Inferior parietal cortex (tissue), 1 donor: ENCODE data around the gene CHTOP.
"Not testable (repeated sequence)": the region's sequence is repeated elsewhere in the genome, so short reads cannot be mapped to it uniquely, and the experiment has no call there.

ENCODE experiments used
- DNase-seq: peaks from one replicate; pipeline ENCODE4 v3.0.0-alpha.2; 2016; ENCODE audit errors: extremely low spot score

CHTOP gene, protein sequence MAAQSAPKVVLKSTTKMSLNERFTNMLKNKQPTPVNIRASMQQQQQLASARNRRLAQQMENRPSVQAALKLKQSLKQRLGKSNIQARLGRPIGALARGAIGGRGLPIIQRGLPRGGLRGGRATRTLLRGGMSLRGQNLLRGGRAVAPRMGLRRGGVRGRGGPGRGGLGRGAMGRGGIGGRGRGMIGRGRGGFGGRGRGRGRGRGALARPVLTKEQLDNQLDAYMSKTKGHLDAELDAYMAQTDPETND

GRCh38 chr1:153633754-153634665, at the start of gene CHTOP:
Gene CHTOP, plus strand, starts transcription at chr1:153634066. Its CDS starts 2,523 bp downstream, at chr1:153636589.
- peak; percentile 100 for DNase-seq

DNA sequence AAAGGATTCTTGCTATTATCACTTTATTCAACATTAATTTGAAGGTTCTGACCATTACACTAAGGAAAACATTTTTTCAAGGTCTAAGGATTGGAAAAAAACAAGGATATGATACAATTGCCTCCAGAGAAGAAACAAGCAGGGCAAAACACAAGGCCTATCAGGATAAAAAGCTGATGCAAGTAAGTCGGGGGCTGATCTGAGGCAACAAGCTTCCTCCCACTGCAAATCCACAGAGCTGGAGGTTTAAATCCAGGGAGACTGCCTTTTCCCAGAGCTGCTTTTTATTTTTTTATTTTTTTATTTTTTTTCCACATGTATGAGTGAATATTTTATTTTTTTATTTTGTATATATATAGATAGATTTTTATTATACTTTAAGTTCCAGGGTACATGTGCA, 48.9 kb upstream of the CHTOP start:
- DNase-seq = no peak

GRCh38 chr1:153586347-153586746, 47.5 kb upstream of the CHTOP start:
- no peak for DNase-seq

GRCh38 chr1:153587314-153587713, 46.6 kb upstream of the CHTOP start:
- no peak for DNase-seq

- not testable (repeated sequence) for DNase-seq
These were observed 45.8 kb upstream of the CHTOP start for GRCh38 chr1:153588033-153588432.

GRCh38 chr1:153588482-153588881, 45.4 kb upstream of the CHTOP start:
- DNase-seq = no peak

DNA sequence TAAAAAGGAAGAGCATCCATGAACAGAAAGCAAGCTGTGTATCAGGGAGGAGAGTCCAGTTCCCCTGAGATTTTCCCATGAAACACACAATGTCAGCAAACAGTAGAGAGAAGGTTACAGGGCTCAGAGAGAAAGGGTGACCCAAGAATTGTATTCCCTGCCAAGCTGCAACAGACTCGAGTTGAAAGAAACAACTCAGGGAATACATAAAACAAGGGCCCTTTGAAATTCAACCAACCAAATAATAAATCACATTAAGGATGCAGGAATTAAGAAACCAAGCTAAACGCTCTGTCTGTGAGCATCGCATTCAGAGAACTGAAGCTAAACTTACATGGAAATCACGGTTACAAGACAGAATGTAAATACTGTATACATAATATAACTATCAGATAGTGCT, 41.1 kb upstream of the CHTOP start:
- no peak for DNase-seq

GRCh38 chr1:153597206-153597605, 36.7 kb upstream of the CHTOP start:
- no peak for DNase-seq

DNA sequence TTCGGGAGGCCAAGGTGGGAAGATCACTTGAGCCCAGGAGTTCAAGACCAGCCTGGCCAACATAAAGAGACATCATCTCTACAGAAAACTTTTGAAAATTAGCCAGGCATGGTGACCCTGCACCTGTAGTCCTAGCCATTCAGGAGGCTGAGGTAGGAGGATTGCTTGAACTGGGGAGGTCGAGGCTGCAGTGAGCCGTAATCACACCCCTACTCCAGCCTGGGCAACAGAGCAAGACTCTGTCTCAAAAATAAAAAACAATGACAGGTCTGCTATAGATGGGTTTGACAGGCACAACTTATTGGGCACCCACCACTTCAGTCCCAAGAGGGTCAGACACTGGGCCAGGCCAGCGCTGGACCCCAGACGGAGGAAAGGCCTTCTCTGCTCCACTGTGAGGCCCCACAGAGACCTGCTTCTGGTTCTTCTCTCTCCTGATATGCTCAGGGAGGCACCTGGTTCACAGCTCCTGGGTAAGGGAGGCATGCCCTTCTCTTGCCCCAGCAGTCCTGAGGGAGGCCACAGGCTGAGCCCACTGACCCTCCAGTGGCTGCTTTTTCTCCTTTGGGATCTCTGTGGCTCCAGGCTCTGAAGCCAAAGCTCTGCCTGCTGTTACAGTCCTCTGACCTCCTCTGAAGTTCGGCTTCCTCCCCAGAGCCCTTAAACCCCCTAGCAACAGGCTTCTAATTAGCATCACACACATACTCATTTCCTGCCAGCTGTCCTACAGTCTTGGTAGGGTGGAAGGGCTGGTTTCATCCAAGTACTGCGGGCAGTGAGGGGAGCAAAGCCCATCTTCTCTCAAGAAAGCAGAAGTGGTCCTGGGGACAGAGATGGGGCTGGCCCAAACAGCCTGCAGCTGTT, 35.3 kb upstream of the CHTOP start:
- DNase-seq = no peak

GRCh38 chr1:153599847-153600246, 34.0 kb upstream of the CHTOP start:
- no peak for DNase-seq

GRCh38 chr1:153602749-153603148, 31.1 kb upstream of the CHTOP start:
- no peak for DNase-seq

DNA sequence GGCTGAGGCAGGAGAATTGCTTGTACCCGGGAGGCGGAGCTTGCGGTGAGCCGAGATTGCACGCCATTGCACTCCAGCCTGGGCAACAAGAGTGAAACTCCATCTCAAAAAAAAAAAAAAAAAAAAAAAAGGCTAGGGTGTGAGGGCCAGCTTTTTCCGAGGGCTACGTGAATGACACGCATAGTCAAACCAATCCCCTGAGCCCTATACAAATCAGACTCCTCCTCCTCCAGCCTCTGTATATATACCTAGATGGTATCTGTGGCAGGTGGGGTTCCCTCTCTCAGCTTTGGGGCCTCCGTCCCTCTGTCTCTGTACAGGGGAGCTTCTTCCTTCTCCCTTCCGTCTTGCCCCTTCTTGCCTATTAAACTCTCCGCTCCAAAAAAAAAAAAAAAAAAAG, 27.7 kb upstream of the CHTOP start:
- DNase-seq = no peak

- DNase-seq = no peak
These were observed 26.5 kb upstream of the CHTOP start for GRCh38 chr1:153607381-153607780.

- no peak for DNase-seq
These were observed 25.7 kb upstream of the CHTOP start for GRCh38 chr1:153608089-153608682.

- peak; percentile 51 for DNase-seq
These were observed 24.9 kb upstream of the CHTOP start for GRCh38 chr1:153608742-153609584.

- DNase-seq = no peak
These were observed 24.3 kb upstream of the CHTOP start for GRCh38 chr1:153609585-153609907.

- DNase-seq = no peak
These were observed 23.5 kb upstream of the CHTOP start for GRCh38 chr1:153610334-153610733.

DNA sequence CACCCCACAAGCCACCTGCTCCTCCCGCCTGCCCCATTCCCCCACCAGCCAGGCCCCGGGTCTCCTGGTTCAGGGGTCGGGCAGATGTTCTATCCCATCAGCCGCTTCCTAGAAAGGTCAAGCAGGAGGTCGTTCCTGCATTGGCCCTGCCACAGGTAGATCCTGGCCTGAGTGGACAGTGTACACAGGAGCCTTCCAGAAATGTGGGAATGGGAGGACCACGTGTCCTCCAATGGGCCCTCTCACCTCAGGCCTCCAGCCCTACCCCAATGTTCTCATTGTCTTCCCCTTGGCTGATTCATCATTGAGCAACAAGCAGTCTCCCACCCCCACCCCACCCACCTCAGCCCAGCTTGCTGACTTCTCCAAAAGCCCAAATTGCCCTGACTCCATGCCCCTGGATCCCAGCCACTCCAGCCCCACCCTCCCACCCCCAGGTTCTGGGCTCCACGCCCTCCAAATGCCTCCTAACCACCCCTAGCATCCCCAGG, 23.0 kb upstream of the CHTOP start:
- DNase-seq = no peak

DNA sequence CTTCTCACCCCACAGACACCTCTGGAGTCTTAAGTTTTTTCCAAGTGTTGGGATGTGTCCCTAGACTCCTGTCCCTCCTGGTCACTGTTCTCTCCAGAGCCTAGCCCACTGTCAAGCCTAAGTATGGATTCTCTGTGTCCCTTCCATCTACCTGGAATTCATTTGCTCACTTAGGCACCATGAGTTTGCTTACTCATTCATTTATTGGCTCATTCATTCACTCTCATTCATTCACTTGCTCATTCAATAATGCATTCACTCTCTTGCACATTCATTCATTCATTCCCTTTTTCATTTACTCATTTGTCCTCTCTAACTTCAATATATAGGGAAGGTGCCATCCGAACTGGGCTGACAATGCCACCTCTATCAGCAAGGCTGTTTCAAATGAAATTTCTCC, 22.5 kb upstream of the CHTOP start:
- DNase-seq = no peak

GRCh38 chr1:153612111-153612754, 21.6 kb upstream of the CHTOP start:
- DNase-seq = no peak
